ENCODE measurements around the gene CTSO. TPM values are rescaled to one million over a fixed set of nuclear protein-coding genes. Genes with fewer than 3 reads are reported as not detected.

Gene CTSO
- total RNA-seq, 3 donors from 2014 or later (not counting 1 experiment from before 2014, with no cell fraction given) = 20.3 to 25.2 (median 22.2) TPM

- H3K27ac ChIP-seq (ENCODE audit: low read length) = no peak overlapping the region
- H3K4me3 Mint-ChIP-seq = no peak overlapping the region
- no peak overlapping the region for H3K27ac Mint-ChIP-seq
- ATAC-seq (no peak), DNase-seq (no peak)
- no peaks in the 10 kb centered on the region for H3K9me3 ChIP-seq (ENCODE audit: control insufficient read depth, insufficient read depth, low read length)
- H3K36me3 Mint-ChIP-seq = no peaks in the 10 kb centered on the region
- no peak overlapping the region for H3K4me3 ChIP-seq (ENCODE audit: low read length)
- H3K4me1 ChIP-seq (ENCODE audit: control insufficient read depth, insufficient read depth, low read length) = peaks cover 6% of the 10 kb centered on the region
- 91% methylated on average over 2 of the region's 2 CpGs for WGBS (ENCODE audit: insufficient coverage)
- peaks cover 11 to 24% of the 10 kb centered on the region in 2 donors for H3K27me3 Mint-ChIP-seq (ENCODE audit: low read depth in 2 of 2)
- no peaks in the 10 kb centered on the region for H3K9me3 Mint-ChIP-seq
- no peaks in the 10 kb centered on the region for H3K36me3 ChIP-seq (ENCODE audit: control insufficient read depth, insufficient read depth, low read length)
- intact Hi-C loops (cut with micrococcal nuclease) = loop anchor here (10.0 kb wide), 1 partner anchor 582 kb away; the partner anchor contains the start of gene MAP9
- no peak for TF ChIP-seq CTCF (IDR thresholded peaks at IDR 0.05)
- H3K4me1 Mint-ChIP-seq = peaks cover 5 to 21% of the 10 kb centered on the region in 2 donors
- no peaks in the 10 kb centered on the region for H3K27me3 ChIP-seq (ENCODE audit: control insufficient read depth, insufficient read depth, low read length)
These were observed 2.8 kb upstream of the CTSO start for GRCh38 chr4:155956461-155956860.

DNA sequence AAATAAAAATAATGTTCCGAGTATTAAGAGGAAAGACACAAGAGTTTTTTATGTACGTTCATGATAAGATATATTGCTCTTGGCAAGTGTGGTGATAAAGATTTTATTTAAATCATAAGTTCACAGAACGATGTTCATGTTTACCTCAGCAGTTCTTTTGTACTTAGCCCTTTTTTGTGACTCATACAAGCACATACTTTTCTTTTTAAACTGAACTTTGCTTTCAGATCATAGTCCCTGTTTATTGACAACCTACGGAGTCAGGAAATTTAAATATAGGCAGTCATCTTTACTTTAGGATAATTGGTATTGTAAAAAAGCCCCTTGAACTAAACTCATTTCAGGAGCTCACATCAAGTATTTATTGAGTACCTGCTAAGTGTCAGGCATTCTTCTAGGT, 1.3 kb upstream of the CTSO start:
- Histone ChIP-seq H3K9me3 (ENCODE audit: control insufficient read depth, insufficient read depth, low read length) (no peaks in the 10 kb centered on the region), H3K4me1 (ENCODE audit: control insufficient read depth, insufficient read depth, low read length) (peaks cover 6% of the 10 kb centered on the region), H3K4me3 (ENCODE audit: low read length) (no peak overlapping the region), H3K27me3 (ENCODE audit: control insufficient read depth, insufficient read depth, low read length) (no peaks in the 10 kb centered on the region), H3K36me3 (ENCODE audit: control insufficient read depth, insufficient read depth, low read length) (no peaks in the 10 kb centered on the region), H3K27ac (ENCODE audit: low read length) (no peak overlapping the region)
- ATAC-seq (no peak), DNase-seq (no peak)
- Mint-ChIP-seq H3K9me3 (no peaks in the 10 kb centered on the region), H3K27me3 (ENCODE audit: low read depth in 2 of 2) (peaks cover 11 to 13% of the 10 kb centered on the region in 2 donors), H3K4me1 (peaks cover 5 to 21% of the 10 kb centered on the region in 2 donors), H3K4me3 (peak overlapping the region; percentile 100), H3K36me3 (no peaks in the 10 kb centered on the region), H3K27ac (peak overlapping the region in 1 of 2 donors; percentile 99)
- intact Hi-C loops (cut with micrococcal nuclease) = loop anchor here (5.0 to 10.0 kb wide), 2 partner anchors 148 to 580 kb away; partner anchors contain the start of gene MAP9
- no peak for TF ChIP-seq CTCF (IDR thresholded peaks at IDR 0.05)
- no CpG with 5 or more reads among the region's 4 CpGs for WGBS (ENCODE audit: insufficient coverage)

DNA sequence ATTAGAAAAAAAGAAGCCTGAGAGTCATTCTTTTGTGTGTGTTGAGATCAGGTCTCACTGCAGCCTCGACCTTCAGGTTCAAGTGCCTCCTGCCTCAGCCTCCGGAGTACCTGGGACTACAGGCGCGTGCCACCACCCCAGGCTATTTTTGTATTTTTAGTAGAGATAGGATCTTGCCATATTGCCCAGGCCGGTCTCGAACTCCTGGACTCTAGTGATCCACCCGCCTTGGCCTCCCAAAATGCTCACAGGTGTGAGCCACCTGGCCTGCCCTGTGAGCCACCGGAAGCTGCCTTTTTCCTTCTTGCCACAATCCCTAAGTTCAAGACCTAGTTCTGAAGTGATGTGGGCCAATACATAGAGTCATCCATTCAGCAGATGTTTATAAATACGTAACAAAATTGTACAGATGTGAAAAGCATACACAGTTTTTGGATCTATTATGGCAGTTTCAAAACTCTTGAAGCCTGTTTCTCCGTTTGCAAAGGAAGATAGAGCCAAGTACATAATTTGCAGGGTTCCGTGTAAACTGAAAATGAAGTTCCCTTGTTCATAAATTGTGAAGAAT, 536 bp upstream of the CTSO start:
- H3K27me3 Mint-ChIP-seq (ENCODE audit: low read depth in 2 of 2) = peaks cover 10 to 11% of the 10 kb centered on the region in 2 donors
- no peak for DNase-seq
- intact Hi-C loops (cut with micrococcal nuclease) = loop anchor here (5.0 to 10.0 kb wide), 2 partner anchors 147 to 579 kb away; partner anchors contain the start of gene MAP9

More for the DNA sequence above, 536 bp upstream of the CTSO start:
- TF ChIP-seq CTCF (IDR thresholded peaks at IDR 0.05) = no peak
- Histone ChIP-seq H3K27ac (ENCODE audit: low read length) (peak overlapping the region; percentile 95), H3K27me3 (ENCODE audit: control insufficient read depth, insufficient read depth, low read length) (no peaks in the 10 kb centered on the region), H3K9me3 (ENCODE audit: control insufficient read depth, insufficient read depth, low read length) (no peaks in the 10 kb centered on the region), H3K36me3 (ENCODE audit: control insufficient read depth, insufficient read depth, low read length) (no peaks in the 10 kb centered on the region), H3K4me3 (ENCODE audit: low read length) (peak overlapping the region; percentile 95), H3K4me1 (ENCODE audit: control insufficient read depth, insufficient read depth, low read length) (peaks cover 6% of the 10 kb centered on the region)
- H3K36me3 Mint-ChIP-seq = no peaks in the 10 kb centered on the region
- H3K4me1 Mint-ChIP-seq = peaks cover 5 to 26% of the 10 kb centered on the region in 2 donors
- H3K27ac Mint-ChIP-seq = peak overlapping the region; percentile 99 to 100
- H3K9me3 Mint-ChIP-seq = no peaks in the 10 kb centered on the region
- 81% methylated on average over 11 of the region's 11 CpGs for WGBS (ENCODE audit: insufficient coverage)
- ATAC-seq = no peak
- H3K4me3 Mint-ChIP-seq = peak overlapping the region; percentile 100
